ENCODE results near the gene DLGAP1. TPM values are rescaled to one million over a fixed set of nuclear protein-coding genes. Genes with fewer than 3 reads are reported as not detected.

DLGAP1 gene
- total RNA-seq, 1 donor from 2014 or later = 0.36 TPM

GRCh38 chr18:4417714-4418113 is 37.4 kb downstream of the DLGAP1 start:
- Mint-ChIP-seq H3K36me3 (ENCODE audit: low read depth) (no peaks in the 10 kb centered on the region), H3K9me3 (peaks cover 7% of the 10 kb centered on the region), H3K4me1 (ENCODE audit: low read depth) (no peaks in the 10 kb centered on the region), H3K27me3 (ENCODE audit: insufficient read depth) (no peaks in the 10 kb centered on the region), H3K4me3 (no peak overlapping the region), H3K27ac (no peak overlapping the region)
- intact Hi-C loops (cut with micrococcal nuclease) = no loop called here
- no peak for DNase-seq (ENCODE audit: low spot score)

GRCh38 chr18:4416976-4417375 is 38.1 kb downstream of the DLGAP1 start:
- DNase-seq (ENCODE audit: low spot score) = no peak
- intact Hi-C loops (cut with micrococcal nuclease) = no loop called here
- H3K4me3 Mint-ChIP-seq = no peak overlapping the region
- H3K27ac Mint-ChIP-seq = no peak overlapping the region
- H3K36me3 Mint-ChIP-seq (ENCODE audit: low read depth) = no peaks in the 10 kb centered on the region
- peaks cover 7% of the 10 kb centered on the region for H3K9me3 Mint-ChIP-seq
- H3K27me3 Mint-ChIP-seq (ENCODE audit: insufficient read depth) = no peaks in the 10 kb centered on the region
- no peaks in the 10 kb centered on the region for H3K4me1 Mint-ChIP-seq (ENCODE audit: low read depth)

- Mint-ChIP-seq H3K4me3 (no peak overlapping the region), H3K36me3 (ENCODE audit: low read depth) (no peaks in the 10 kb centered on the region), H3K27me3 (ENCODE audit: insufficient read depth) (no peaks in the 10 kb centered on the region), H3K4me1 (ENCODE audit: low read depth) (no peaks in the 10 kb centered on the region), H3K9me3 (peaks cover 9% of the 10 kb centered on the region), H3K27ac (no peak overlapping the region)
- intact Hi-C loops (cut with micrococcal nuclease) = no loop called here
- no peak for DNase-seq (ENCODE audit: low spot score)
Measured at GRCh38 chr18:4412286-4412685, 42.8 kb downstream of the DLGAP1 start.

GRCh38 chr18:4406856-4407255 is 48.3 kb downstream of the DLGAP1 start:
- no peaks in the 10 kb centered on the region for H3K4me1 Mint-ChIP-seq (ENCODE audit: low read depth)
- no peak overlapping the region for H3K4me3 Mint-ChIP-seq
- H3K27me3 Mint-ChIP-seq (ENCODE audit: insufficient read depth) = no peaks in the 10 kb centered on the region
- H3K36me3 Mint-ChIP-seq (ENCODE audit: low read depth) = no peaks in the 10 kb centered on the region
- no peak overlapping the region for H3K27ac Mint-ChIP-seq
- H3K9me3 Mint-ChIP-seq = peaks cover 12% of the 10 kb centered on the region
- DNase-seq (ENCODE audit: low spot score) = no peak
- intact Hi-C loops (cut with micrococcal nuclease) = no loop called here

GRCh38 chr18:4405965-4406364 is 49.1 kb downstream of the DLGAP1 start:
- no peaks in the 10 kb centered on the region for H3K36me3 Mint-ChIP-seq (ENCODE audit: low read depth)
- no peak for DNase-seq (ENCODE audit: low spot score)
- no peak overlapping the region for H3K27ac Mint-ChIP-seq
- peaks cover 9% of the 10 kb centered on the region for H3K9me3 Mint-ChIP-seq
- no peaks in the 10 kb centered on the region for H3K4me1 Mint-ChIP-seq (ENCODE audit: low read depth)
- H3K4me3 Mint-ChIP-seq = no peak overlapping the region
- intact Hi-C loops (cut with micrococcal nuclease) = no loop called here
- no peaks in the 10 kb centered on the region for H3K27me3 Mint-ChIP-seq (ENCODE audit: insufficient read depth)

GRCh38 chr18:4403836-4404235 is 51.3 kb downstream of the DLGAP1 start:
- intact Hi-C loops (cut with micrococcal nuclease) = no loop called here
- no peak for DNase-seq (ENCODE audit: low spot score)
- H3K36me3 Mint-ChIP-seq (ENCODE audit: low read depth) = no peaks in the 10 kb centered on the region
- H3K27me3 Mint-ChIP-seq (ENCODE audit: insufficient read depth) = no peaks in the 10 kb centered on the region
- H3K4me3 Mint-ChIP-seq = no peak overlapping the region
- no peak overlapping the region for H3K27ac Mint-ChIP-seq
- H3K4me1 Mint-ChIP-seq (ENCODE audit: low read depth) = no peaks in the 10 kb centered on the region
- peaks cover 8% of the 10 kb centered on the region for H3K9me3 Mint-ChIP-seq

GRCh38 chr18:4400911-4401310 is 54.2 kb downstream of the DLGAP1 start:
- Mint-ChIP-seq H3K36me3 (ENCODE audit: low read depth) (no peaks in the 10 kb centered on the region), H3K27ac (no peak overlapping the region), H3K9me3 (peaks cover 8% of the 10 kb centered on the region), H3K4me1 (ENCODE audit: low read depth) (no peaks in the 10 kb centered on the region), H3K4me3 (no peak overlapping the region), H3K27me3 (ENCODE audit: insufficient read depth) (no peaks in the 10 kb centered on the region)
- intact Hi-C loops (cut with micrococcal nuclease) = no loop called here
- no peak for DNase-seq (ENCODE audit: low spot score)

GRCh38 chr18:4399929-4400328 is 55.2 kb downstream of the DLGAP1 start:
- no peak overlapping the region for H3K4me3 Mint-ChIP-seq
- H3K27me3 Mint-ChIP-seq (ENCODE audit: insufficient read depth) = no peaks in the 10 kb centered on the region
- H3K9me3 Mint-ChIP-seq = peaks cover 4% of the 10 kb centered on the region
- no peak for DNase-seq (ENCODE audit: low spot score)
- no peak overlapping the region for H3K27ac Mint-ChIP-seq
- intact Hi-C loops (cut with micrococcal nuclease) = no loop called here
- H3K4me1 Mint-ChIP-seq (ENCODE audit: low read depth) = no peaks in the 10 kb centered on the region
- H3K36me3 Mint-ChIP-seq (ENCODE audit: low read depth) = no peaks in the 10 kb centered on the region

- no peaks in the 10 kb centered on the region for H3K27me3 Mint-ChIP-seq (ENCODE audit: insufficient read depth)
- no peaks in the 10 kb centered on the region for H3K4me1 Mint-ChIP-seq (ENCODE audit: low read depth)
- no peak for DNase-seq (ENCODE audit: low spot score)
- no peaks in the 10 kb centered on the region for H3K36me3 Mint-ChIP-seq (ENCODE audit: low read depth)
- H3K4me3 Mint-ChIP-seq = no peak overlapping the region
- no peak overlapping the region for H3K27ac Mint-ChIP-seq
- peaks cover 13% of the 10 kb centered on the region for H3K9me3 Mint-ChIP-seq
- intact Hi-C loops (cut with micrococcal nuclease) = no loop called here
Measured at GRCh38 chr18:4394700-4395099, 60.4 kb downstream of the DLGAP1 start.

GRCh38 chr18:4391859-4392258 is 63.2 kb downstream of the DLGAP1 start:
- no peak overlapping the region for H3K4me3 Mint-ChIP-seq
- no peaks in the 10 kb centered on the region for H3K4me1 Mint-ChIP-seq (ENCODE audit: low read depth)
- no peaks in the 10 kb centered on the region for H3K36me3 Mint-ChIP-seq (ENCODE audit: low read depth)
- DNase-seq (ENCODE audit: low spot score) = no peak
- H3K27me3 Mint-ChIP-seq (ENCODE audit: insufficient read depth) = no peaks in the 10 kb centered on the region
- H3K27ac Mint-ChIP-seq = no peak overlapping the region
- peaks cover 16% of the 10 kb centered on the region for H3K9me3 Mint-ChIP-seq
- intact Hi-C loops (cut with micrococcal nuclease) = no loop called here

- Mint-ChIP-seq H3K36me3 (ENCODE audit: low read depth) (no peaks in the 10 kb centered on the region), H3K4me3 (no peak overlapping the region)
- intact Hi-C loops (cut with micrococcal nuclease) = no loop called here
Measured at GRCh38 chr18:4385876-4386275, 69.2 kb downstream of the DLGAP1 start.

GRCh38 chr18:4384932-4385331 is 70.2 kb downstream of the DLGAP1 start:
- H3K27me3 Mint-ChIP-seq (ENCODE audit: insufficient read depth) = no peaks in the 10 kb centered on the region
- no peaks in the 10 kb centered on the region for H3K4me1 Mint-ChIP-seq (ENCODE audit: low read depth)
- H3K9me3 Mint-ChIP-seq = peaks cover 8% of the 10 kb centered on the region
- H3K36me3 Mint-ChIP-seq (ENCODE audit: low read depth) = no peaks in the 10 kb centered on the region
- no peak for DNase-seq (ENCODE audit: low spot score)
- intact Hi-C loops (cut with micrococcal nuclease) = no loop called here
- H3K4me3 Mint-ChIP-seq = no peak overlapping the region
- H3K27ac Mint-ChIP-seq = no peak overlapping the region

More at GRCh38 chr18:4385876-4386275, 69.2 kb downstream of the DLGAP1 start:
- Mint-ChIP-seq H3K4me1 (ENCODE audit: low read depth) (no peaks in the 10 kb centered on the region), H3K9me3 (peaks cover 10% of the 10 kb centered on the region), H3K27ac (no peak overlapping the region), H3K27me3 (ENCODE audit: insufficient read depth) (no peaks in the 10 kb centered on the region)
- no peak for DNase-seq (ENCODE audit: low spot score)

GRCh38 chr18:4374564-4374963 is 80.5 kb downstream of the DLGAP1 start:
- H3K36me3 Mint-ChIP-seq (ENCODE audit: low read depth) = no peaks in the 10 kb centered on the region
- H3K27me3 Mint-ChIP-seq (ENCODE audit: insufficient read depth) = no peaks in the 10 kb centered on the region
- intact Hi-C loops (cut with micrococcal nuclease) = no loop called here
- H3K27ac Mint-ChIP-seq = no peak overlapping the region
- no peak for DNase-seq (ENCODE audit: low spot score)
- no peaks in the 10 kb centered on the region for H3K4me1 Mint-ChIP-seq (ENCODE audit: low read depth)
- H3K9me3 Mint-ChIP-seq = peaks cover 4% of the 10 kb centered on the region
- no peak overlapping the region for H3K4me3 Mint-ChIP-seq

GRCh38 chr18:4369705-4370104 is 85.4 kb downstream of the DLGAP1 start:
- H3K4me3 Mint-ChIP-seq = no peak overlapping the region
- no peaks in the 10 kb centered on the region for H3K36me3 Mint-ChIP-seq (ENCODE audit: low read depth)
- peaks cover 9% of the 10 kb centered on the region for H3K9me3 Mint-ChIP-seq
- H3K4me1 Mint-ChIP-seq (ENCODE audit: low read depth) = no peaks in the 10 kb centered on the region
- no peak for DNase-seq (ENCODE audit: low spot score)
- H3K27ac Mint-ChIP-seq = no peak overlapping the region
- intact Hi-C loops (cut with micrococcal nuclease) = no loop called here
- H3K27me3 Mint-ChIP-seq (ENCODE audit: insufficient read depth) = no peaks in the 10 kb centered on the region

Measured in activated T-helper 1 cell treated with anti-CD3 and anti-CD28 coated beads, Interleukin-12 subunit alpha, Interleukin-12 subunit beta, Interleukin-2, Interleukin-4 antibody, amounts not matched to agents 30 ng/mL and 10 ng/mL and 1 ng/mL, durations not matched to agents 14 hours and 24 hours and 36 hours (primary cell).